Hindlimb muscle (tissue), 1 donor: ENCODE data around the gene SMYD1. TPM values are rescaled to one million over a fixed set of nuclear protein-coding genes. Genes with fewer than 3 reads are reported as not detected.
"Not testable (repeated sequence)": the region's sequence is repeated elsewhere in the genome, so short reads cannot be mapped to it uniquely, and the experiment has no call there.

Experiments
- DNase-seq: peaks from one replicate; pipeline ENCODE4 v3.0.0-alpha.2; 2013
- polyA plus RNA-seq: library from polyadenylated mRNA; unstranded; fragments of 120-200 nt; gene quantifications from one replicate; pipeline ENCODE4 v1.2.1, GENCODE V29; 2013; ENCODE audit not compliant: insufficient read length

SMYD1 gene
- 326 TPM for polyA plus RNA-seq

DNA sequence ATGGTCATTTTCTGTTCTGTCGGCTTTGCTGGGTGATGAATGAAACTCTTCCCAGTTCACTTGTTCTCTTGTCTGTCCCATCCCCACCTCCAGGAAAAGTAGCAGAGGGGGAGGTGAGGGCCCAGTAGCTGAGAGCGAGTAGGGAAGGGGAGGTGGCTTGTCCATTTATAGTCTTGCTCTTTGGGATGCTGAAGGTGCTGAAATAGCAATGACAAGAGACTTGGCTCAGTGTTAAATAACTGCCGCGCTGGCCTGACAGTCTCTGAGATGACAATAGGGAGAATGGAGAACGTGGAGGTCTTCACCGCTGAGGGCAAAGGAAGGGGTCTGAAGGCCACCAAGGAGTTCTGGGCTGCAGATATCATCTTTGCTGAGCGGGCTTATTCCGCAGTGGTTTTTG lies at the start of gene SMYD1:
SMYD1 (plus strand) TSS at position 228 of the 400 bp plus-strand sequence; CDS start at position 268, 40 bp downstream.
- no peak for DNase-seq

DNA sequence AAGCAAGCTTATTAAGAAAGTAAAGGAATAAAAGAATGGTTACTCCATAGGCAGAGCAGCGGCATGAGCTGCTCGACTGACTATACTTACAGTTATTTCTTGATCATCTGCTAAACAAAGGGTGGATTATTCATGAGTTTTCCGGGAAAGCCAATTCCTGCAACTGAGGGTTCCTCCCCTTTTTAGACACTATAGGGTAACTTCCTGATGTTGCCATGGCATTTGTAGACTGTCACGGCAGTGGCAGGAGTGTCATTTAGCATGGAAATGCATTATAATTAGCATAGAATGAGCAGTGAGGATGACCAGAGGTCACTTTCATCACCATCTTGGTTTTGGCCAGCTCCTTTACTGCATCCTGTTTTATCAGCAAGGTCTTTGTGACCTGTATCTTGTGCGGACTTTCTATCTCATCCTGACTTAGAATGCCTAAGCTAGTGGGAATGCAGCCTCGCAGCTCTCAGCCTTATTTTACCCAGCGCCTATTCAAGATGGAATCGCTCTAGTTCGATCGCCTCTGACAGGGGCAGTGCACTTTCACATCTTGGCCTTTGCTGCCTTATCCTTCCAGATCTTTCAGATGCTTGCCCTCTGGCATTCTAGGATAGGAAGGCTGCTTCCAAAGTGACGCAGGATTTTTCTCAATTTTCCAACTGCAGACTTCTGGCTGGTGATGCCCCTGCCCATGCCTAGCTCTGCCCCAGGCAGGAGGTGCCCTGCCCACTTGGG lies 49.4 kb upstream of the SMYD1 start:
- DNase-seq, result not testable (repeated sequence)

DNA sequence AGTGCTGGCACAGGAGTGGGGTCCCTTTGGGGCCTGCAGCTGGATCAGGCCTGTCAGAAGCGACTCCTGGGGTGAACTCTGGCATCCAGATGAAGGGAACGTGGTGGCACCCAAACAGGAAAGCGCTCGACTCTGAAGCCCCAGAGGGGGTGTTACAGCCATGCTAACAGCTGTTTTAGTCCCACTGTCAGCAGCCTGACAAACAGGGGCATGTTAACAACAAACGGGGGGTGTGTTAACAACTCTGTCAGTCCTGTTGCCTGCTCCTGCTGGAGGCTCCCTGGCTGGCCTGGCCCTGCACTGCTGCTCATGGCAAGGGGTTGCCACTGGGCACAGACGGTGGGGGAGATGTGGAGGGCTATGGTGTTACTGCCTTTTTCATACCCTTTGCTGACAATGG lies 48.7 kb upstream of the SMYD1 start:
- no peak for DNase-seq

DNA sequence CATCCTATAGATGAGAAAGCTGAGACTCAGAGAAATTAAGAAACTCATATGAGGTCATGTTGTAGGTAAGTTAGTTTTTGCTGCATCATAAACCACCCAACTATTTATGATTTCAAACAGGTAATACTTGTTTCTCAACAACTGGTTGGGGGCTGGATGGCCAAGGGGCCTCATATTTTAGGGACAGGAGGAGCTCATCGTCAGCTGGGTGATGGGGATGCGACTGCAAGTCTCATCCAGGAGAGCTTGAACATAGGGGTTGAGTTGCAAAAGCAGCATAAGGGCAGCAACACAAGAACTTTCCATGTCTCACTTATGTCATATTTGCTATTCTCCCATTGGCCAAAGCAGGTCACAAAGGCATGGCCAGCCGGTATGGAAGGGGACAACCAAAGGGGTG lies 47.6 kb upstream of the SMYD1 start:
- DNase-seq, result no peak

DNA sequence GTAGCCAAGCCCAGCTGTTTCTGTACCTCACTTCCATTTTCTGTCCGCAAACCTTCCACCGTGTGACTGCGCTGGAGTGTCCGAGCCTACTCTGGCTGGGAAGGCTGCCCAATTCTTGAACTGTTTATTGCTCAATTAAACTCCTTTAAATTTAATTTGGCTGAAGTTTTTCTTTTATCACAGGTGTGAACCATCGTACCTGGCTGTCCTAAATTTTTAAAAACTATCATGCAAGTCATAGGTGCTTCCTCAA lies 45.0 kb upstream of the SMYD1 start:
- no peak for DNase-seq

DNA sequence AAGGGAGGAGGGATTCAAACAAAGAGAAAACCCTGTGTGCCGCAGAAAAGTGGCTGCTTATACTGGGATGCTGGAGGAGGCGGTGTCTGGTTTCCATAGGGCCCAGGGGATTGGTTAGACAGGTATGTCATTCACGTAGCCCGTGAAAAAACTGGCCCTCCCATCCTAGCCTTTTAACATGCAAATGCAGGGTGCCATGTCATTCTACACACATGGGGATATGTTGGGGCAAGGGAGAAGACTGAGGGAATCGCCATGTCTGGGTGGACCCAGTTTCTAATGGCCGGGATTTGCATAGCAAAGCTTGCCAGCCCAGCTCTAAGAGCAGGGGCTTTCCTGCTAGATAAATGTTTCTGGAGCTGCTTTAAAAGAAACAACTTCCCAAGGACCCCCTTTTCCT lies 43.1 kb upstream of the SMYD1 start:
- DNase-seq, result no peak

DNA sequence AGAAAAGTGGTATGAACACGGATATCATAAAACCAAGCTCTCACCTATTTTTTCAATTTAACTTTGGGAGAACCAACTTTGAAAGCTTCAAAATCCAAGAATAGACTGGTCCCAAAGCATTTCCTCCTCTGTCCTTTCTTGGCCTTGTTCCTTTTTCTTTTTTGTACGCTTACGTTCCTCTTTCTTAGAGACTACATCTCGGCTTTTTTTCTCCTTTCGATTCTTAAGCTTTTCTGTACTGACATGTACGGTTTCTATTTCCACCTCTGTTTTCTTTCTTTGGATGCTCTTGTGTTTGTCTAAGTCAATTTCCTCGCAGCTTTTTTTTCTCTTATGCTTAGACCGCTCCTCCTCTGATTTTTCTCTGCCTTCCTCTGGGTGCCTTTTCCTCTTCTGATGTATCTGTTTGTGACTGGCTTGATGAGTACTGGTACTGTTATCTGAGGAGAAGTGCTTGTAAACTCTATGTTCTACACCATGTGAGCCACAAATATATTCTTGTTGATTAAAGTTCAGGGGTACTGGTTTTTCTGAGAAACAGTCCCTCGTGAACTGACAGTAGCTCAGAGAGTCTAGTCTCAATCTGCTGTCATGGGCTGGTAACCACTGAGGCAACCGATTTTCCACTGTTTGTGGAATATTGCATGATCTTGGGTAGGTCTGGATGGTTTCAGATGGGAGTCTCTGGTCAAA lies 39.8 kb upstream of the SMYD1 start:
- no peak for DNase-seq

DNA sequence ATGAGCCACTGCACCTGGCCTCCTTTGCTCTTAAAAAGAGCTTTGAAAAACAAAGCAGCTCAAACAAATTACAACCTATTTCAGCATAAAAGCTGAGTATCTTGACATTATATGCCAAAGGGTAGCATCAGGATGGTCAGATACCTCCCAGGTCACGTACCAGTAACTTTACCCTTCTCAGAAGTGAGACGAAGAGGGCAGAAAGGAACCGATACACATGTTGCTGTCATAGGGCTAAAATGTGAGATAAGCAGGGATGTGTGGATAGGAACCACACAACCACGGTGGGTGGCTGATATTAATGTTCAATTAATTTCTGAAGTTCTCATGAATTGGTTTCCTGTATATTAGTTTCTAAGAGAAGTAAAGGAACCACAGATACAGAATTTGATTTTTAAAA lies 38.7 kb upstream of the SMYD1 start:
- no peak for DNase-seq

DNA sequence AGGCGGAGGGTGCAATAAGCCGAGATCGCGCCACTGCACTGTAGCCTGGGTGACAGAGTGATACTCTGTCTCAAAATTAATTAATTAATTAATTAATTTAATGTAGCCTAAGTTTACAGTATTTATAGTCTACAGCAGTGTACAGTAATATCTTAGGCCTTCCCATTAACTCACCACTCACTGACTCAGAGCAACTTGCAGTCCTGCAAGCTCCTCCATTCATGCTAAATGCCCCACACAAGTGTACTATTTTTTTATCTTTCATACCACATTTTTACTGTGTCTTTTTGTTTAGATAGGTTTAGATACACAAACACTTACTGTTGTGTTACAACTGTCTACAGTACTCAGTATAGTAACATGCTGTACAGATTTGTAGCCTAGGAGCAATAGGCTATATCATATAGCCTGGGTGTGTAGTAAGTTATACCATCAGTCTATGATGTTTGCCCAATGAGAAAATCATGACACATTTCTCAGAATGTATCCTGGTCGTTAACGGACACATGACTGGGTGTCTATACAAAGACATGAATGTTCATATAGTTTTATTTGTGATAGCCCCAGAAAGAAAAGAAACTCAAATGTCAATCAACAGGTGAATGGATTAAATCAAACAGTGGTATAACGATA lies 35.4 kb upstream of the SMYD1 start:
- no peak for DNase-seq

DNA sequence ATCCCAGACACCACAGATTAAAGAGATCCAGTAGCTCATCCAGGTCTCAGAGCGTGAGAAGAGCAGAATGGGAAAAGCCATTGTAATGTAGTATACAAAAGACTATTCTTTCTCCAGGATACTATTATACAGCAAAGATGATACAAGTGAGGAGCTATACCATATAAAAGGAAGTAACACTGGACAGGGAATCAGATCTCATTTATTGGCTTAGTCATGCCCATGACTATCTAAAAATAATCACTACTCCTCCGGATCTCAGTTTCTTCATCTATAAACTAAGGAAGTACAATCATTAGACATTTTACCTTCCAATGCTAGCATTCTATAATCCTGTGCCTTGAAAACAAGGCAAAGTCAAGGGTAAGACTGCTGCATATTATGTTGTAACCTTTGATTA lies 31.4 kb upstream of the SMYD1 start:
- no peak for DNase-seq

DNA sequence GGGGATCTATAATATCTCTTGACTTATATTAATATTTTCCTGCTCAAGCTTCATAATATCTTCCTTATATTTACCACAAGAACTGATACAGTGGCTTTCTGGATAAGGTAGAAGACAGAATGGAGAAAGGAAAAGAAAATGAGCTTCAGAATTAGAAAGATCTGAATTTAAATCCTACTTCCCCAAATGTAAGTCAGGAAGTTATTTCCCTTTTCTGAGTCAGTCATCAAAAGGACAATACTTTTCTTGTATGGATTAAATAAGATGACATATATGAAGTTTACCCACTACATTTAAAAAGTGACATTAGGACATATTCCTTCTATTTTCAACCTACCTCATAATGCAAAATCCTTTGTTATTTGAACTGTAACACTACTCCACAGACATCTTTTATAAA lies 31.0 kb upstream of the SMYD1 start:
- no peak for DNase-seq

DNA sequence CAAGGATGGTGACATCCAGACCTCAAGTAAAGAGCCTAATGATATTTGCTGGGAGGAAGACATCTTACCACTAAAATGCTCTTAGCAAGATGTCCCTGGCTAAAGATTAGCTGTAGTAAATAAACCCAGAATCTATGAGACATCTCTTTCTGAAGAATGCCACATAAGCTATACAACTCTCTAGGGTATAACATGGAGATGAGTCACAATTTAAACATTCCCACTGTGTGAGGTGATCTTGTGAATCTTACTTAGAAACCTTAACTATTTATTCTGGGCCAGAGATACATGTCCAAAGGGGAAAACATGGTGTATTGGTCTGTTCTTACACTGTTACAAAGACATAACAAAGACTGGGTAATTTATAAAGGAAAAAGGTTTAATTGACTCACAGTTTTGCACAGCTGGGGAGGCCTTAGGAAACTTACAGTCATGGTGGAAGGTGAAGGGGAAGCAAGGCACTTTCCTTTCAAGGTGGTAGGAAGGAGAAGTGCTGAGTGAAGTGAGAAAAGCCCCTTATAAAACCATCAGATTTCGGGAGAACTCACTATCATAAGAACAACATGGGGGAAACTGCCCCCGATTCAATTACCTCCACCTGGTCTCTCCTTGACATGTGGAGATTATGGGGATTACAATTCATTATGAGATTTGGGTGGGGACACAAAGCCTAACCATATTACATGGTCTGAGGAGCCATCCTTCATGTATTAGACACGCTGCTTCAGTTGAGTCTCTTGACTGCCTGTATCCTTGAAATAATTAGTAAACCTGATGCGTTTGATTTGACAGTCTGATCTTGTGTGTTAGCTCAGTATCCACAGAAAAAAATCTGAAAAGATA lies 29.1 kb upstream of the SMYD1 start:
- no peak for DNase-seq

DNA sequence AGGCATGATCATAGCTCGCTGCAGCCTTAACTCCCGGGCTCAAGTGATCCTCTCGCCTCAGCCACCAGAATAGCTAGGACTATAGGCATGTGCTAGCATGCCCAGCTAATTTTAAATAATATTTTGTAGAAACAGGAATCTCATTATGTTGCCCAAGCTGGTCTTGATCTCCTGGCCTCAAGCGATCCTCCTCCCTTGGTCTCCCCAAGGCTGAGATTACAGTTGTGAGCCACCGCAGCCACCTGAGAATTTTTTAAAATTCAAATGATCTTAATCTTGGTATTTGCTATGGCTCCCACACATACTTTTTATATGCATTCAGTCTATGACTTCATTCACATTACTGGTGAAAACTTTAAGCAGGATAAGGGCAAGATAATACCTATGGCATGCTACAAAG lies 25.1 kb upstream of the SMYD1 start:
- no peak for DNase-seq

DNA sequence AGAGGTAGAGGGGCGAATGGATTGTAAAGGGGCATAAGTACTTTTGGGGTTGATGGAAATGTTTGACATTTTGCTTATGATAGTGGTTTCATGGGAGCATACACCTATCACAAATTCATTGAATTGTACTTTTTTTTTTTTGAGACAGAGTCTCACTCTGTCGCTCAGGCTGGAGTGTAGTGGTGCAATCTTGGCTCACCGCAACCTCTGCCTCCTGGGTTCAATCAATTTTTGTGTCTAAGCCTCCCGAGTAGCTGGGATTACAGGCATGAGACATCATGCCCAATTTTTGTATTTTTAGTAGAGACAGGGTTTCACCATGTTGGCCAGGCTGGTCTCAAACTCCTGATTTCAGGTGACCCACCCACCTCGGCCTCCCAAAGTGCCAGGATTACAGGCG lies 22.1 kb upstream of the SMYD1 start:
- DNase-seq, result not testable (repeated sequence)

DNA sequence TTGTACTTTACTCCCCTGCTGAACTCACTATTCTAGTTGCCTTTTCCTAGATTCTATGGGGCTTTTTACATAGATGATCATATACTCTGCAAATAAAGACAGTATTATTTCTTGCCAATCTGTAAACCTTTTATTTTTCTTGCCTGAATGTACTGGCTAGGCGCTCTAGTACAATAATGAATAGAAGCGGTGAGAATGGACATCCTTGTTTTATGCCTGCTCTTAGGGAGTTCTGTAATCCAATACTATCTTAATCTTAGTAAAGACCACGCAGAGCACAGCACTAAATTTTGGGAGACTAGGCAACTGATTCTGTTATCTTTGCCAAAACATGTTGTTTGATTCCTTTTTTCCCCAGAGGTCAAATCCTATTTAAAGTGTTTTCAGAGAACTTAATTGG lies 19.1 kb upstream of the SMYD1 start:
- no peak for DNase-seq

DNA sequence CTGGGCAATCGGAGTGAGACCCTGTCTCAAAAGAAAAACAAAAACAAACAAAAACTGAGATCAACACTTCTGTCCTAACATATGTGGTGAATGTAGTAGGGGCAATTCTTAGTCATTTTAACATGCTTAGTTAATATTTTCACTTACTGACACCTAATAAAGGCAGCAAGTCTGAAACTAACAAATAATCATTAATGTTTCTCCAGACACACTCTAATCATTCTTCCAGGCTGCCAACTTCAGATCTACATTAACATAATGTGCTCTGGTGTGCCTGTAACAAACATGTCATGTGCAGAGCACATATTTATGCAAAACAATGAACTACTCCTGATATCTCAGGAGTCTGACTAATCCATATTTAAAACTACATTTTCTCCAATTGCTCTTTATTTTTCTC lies 18.0 kb upstream of the SMYD1 start:
- DNase-seq, result no peak

DNA sequence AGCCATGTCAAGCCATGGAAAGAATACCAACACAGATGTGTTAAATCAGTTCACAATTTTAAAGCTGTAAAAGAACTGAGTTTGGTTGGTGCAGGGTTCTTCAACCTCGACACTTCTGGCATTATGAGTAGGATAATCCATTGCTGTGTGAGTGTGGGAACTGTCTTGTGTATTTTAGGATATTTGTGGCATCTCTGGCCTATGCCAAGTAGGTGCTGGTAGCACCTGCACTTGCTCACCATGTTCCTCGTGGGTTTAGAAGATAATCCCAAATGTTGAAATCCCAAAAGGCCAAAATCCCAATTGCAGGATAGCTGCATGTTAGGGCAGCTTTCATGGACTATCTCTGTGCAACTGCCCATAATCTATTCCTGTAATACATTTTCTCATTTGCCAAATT lies 15.8 kb upstream of the SMYD1 start:
- DNase-seq, result no peak

DNA sequence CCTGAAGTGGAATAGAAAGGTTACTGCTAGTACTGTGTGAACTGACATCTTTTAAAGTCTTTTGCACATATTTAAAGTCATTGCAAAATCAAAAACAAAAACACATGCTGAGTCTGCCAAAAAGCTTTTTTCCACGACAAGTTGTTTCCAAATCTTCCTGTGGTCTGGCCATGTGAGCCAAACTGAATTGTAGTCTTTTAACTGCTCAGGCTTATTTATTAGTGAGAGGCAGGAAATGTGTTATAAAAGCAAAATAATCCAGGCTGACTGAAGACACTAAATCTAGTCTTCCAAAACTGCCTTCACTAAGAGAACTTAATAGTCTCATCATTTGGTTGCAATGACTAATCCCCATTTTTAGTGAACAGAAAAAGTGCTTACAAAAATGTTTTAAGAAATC lies 14.3 kb upstream of the SMYD1 start:
- DNase-seq, result peak; percentile 58

DNA sequence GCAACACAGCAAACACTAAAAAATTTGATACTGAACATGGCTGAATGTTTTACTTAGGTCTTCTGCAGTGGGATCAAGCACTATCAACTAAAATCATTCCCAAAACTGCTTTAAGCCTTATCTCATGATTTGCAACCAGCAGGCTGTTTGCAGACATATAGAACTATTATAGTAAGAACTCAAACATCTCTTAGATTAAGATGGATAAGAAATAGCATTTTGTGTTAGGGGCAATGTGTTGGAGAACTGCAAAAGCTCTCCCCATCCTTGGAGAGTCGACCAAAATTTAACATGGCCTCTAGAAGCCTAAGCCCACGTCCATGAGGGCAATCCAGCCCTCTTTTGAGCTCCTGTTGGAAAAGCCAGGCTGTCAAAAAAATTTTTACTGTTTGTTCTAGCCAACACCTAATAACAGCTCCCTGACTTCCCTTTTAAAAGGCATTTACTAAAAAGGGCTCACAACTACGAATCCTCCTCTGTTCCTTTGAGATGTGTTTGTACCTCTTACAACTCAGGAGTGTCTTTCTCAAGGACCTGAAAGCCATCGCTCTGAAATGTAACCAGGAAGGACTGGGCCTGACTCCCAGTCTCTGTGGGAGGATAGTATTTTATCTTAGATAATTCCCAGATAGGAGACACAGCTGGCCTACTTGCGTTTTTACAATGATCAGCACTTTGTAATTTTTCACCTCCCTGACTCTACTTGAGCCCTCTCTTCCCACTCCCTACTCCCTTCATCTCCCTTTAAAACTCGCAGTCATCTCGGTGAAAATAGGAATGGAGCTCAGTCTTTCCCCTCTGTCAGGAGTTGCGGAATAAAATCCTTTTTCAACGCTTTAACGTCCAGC lies 13.5 kb upstream of the SMYD1 start:
- no peak for DNase-seq

DNA sequence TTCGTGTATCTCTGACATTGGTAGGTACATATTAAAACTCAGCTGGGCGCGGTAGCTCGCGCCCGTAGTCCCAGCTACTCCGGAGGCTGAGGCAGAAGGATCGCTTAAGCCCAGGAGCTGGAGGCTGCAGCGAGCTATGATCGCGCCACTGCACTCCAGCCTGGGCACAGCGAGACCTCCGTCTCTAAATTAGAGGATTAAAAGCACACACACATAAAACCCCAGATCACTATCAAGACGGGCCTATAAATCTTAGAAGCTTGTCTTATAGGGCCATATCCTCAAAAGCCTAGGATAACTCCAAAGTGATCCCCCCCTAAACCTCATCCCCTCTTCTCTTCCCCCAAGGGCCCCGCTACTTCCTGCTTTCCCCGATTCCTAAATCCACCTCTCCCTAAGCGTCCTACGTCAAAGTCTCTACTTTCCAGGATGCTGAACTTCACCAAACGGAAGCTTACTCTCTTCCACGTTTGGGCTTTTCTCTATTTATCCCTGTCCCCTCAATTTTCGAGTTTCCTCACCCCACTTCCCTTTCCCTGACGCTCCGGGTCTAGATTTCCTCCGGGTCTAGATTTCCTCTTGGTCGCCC lies 12.7 kb upstream of the SMYD1 start:
- peak; percentile 50 for DNase-seq

DNA sequence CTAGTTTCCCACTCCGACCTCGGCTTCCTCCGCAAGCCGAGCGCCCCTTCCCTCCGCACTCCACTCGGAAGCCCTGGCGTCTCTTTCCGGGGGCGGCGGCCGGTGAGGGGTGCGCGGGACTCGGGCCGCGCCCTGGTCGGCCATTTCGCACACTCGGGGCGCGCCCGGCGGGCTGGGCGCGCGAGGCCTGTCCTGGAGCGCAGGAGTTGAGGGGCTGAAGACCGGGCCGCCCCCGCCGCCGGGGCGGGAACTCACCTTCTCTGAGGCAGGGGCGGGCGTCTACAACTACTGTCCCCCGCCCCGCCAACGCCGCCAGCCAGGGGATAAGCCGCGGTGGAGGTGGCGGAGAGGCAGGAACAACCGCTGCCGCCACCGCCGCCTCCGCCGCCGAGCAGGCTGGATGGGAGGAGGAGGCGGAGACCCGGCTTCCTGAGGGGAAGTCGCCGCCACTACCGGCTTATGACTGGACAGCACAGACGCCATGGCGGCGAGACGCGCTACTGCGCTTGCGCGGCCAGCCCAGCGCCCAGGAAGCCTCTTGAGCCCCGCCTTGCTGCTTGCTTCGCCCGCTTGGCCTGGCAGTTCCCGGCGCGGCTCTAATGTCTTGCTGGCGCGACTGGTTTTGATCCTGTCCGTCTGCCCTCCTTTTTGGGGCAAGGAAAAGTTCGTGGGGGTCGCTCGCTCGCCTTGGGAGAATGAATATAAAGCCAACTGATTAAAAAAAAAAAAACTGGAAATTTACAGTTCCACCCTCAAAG lies 12.1 kb upstream of the SMYD1 start, which contains the start of gene KRCC1:
KRCC1 (minus strand) TSS at position 413 of the 758 bp plus-strand sequence. CDS start 27,220 bp downstream, outside the sequence.
- peak; percentile 97 for DNase-seq
